GM12801 (cell line): ENCODE data around the gene ADARB2.

Experiments
- CTCF ChIP-seq: IDR thresholded peaks from one replicate; pipeline ENCODE4 v1.5.1; 2011; ENCODE audit warnings: control low read depth; ENCODE audit not compliant: insufficient read length; ENCODE audit errors: extremely low read depth

The ADARB2 gene

GRCh38 chr10:1434912-1435692 lies 302.2 kb downstream of the ADARB2 start:
- no peak for TF ChIP-seq CTCF

- no peak for TF ChIP-seq CTCF
Measured at GRCh38 chr10:1434202-1434601, 303.1 kb downstream of the ADARB2 start.

GRCh38 chr10:1432161-1432560 lies 305.2 kb downstream of the ADARB2 start:
- TF ChIP-seq CTCF = no peak

- TF ChIP-seq CTCF = no peak
Measured at GRCh38 chr10:1431229-1431628, 306.1 kb downstream of the ADARB2 start.

- no peak for TF ChIP-seq CTCF
Measured at GRCh38 chr10:1426786-1427185, 310.5 kb downstream of the ADARB2 start.

GRCh38 chr10:1425879-1426278 lies 311.4 kb downstream of the ADARB2 start:
- TF ChIP-seq CTCF = no peak

- no peak for TF ChIP-seq CTCF
Measured at GRCh38 chr10:1424648-1425047, 312.7 kb downstream of the ADARB2 start.
